Gastroesophageal sphincter (tissue), 4 donors: Measurements from ENCODE around the gene NPIPB4. TPM values are rescaled to one million over a fixed set of nuclear protein-coding genes. Genes with fewer than 3 reads are reported as not detected.

Experiments
- small RNA-seq, 4 donors: library from RNA; depleted of rRNA; stranded (forward); fragments of <200 nt; gene quantifications; one replicate each; pipeline ENCODE3, GENCODE V24; 2016
- total RNA-seq, 4 donors: library from RNA; depleted of rRNA; stranded (reverse); fragments of >200 nt; gene quantifications; one replicate each; pipeline ENCODE4 v1.1.0, GENCODE V29; 2016

NPIPB4 gene
- total RNA-seq, 4 donors from 2014 or later = 2.6 to 98.7 (median 49.4) TPM

Small RNA genes lying within 50 kb of the gene (small RNA-seq; reads per million reads assigned to genes)
- gene AC092375.3 = 0 reads per million in 4 donors

Other genes with a start within 250 kb of the NPIPB4 start
- 1 to 10 TPM in 2 of 4 donors, under 1 TPM in 1, not detected in 1; 0.62 to 5.0 (median 1.4) TPM for gene IGSF6, start 205.1 kb downstream of the NPIPB4 start, total RNA-seq
- under 1 TPM in 1 of 4 donors, not detected in 3; 0.54 TPM for gene OTOA, start 193.8 kb downstream of the NPIPB4 start, total RNA-seq
- gene UQCRC2, start 95.6 kb upstream of the NPIPB4 start, total RNA-seq = 100 to 1,000 TPM; 163 to 198 (median 177) TPM
- not detected for gene PDZD9, start 143.4 kb upstream of the NPIPB4 start, total RNA-seq
- gene MOSMO, start 150.4 kb upstream of the NPIPB4 start, total RNA-seq = 10 to 100 TPM; 14.9 to 26.9 (median 24.1) TPM
- under 1 TPM in 2 of 4 donors, not detected in 2; 0.35 to 0.40 TPM for gene VWA3A, start 234.8 kb upstream of the NPIPB4 start, total RNA-seq